ENCODE measurements around the gene HDAC1.
"Not testable (repeated sequence)": the region's sequence is repeated elsewhere in the genome, so short reads cannot be mapped to it uniquely, and the experiment has no call there.

The HDAC1 gene

GRCh38 chr1:32291708-32292538 lies at the start of gene HDAC1:
TSS of gene HDAC1 (plus strand) at chr1:32292083. CDS start at chr1:32292170, 87 bp downstream.
- peak; percentile 93 for DNase-seq (ENCODE audit: low read depth, low spot score)

DNA sequence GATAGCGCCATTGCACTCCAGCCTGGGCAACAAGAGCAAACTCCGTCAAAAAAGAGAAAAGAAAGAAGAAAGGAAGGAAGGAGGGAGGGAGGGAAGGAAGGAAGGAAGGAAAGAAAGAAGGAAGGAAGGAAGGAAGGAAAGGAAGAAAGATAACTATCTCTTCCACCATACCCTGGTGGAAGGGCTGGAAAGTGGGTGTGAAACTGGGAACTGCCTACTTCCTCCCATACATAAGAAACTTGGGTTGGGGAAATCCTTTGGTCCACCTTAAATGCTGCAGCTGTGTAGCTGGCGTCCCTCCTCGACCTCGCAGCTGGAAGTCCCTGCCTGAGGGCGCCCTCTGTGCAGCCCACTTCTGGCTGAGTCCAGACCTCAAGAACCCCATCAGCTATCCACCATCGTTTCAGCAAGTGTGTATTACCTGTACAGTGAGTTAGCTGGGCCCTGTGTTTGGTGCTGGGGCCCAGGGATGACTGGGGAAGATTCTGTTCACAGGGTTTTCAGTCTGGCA lies 49.5 kb upstream of the HDAC1 start:
- no peak for DNase-seq (ENCODE audit: low read depth, low spot score)

GRCh38 chr1:32246888-32247273 lies 45.0 kb upstream of the HDAC1 start, which contains the start of gene FAM167B:
TSS of gene FAM167B (plus strand) at chr1:32247222. CDS start at chr1:32247422, 200 bp downstream.
- DNase-seq (ENCODE audit: low read depth, low spot score): no peak

DNA sequence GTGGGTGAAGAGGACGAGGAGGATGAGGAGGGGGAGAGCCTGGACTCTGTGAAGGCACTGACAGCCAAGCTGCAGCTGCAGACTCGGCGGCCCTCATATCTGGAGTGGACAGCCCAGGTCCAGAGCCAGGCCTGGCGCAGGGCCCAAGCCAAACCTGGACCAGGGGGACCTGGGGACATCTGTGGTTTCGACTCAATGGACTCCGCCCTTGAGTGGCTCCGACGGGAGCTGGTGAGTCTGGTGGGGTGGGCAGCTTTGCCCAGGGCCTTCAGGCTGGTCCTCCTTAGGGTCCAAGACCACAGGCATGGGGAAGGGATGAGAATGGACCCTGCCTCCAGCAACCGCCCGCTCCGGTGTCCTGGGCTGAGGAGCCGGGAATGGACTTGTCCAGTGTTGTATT lies 44.4 kb upstream of the HDAC1 start:
- DNase-seq (ENCODE audit: low read depth, low spot score): no peak

GRCh38 chr1:32247983-32248889 lies 43.6 kb upstream of the HDAC1 start:
- peak; percentile 54 for DNase-seq (ENCODE audit: low read depth, low spot score)

DNA sequence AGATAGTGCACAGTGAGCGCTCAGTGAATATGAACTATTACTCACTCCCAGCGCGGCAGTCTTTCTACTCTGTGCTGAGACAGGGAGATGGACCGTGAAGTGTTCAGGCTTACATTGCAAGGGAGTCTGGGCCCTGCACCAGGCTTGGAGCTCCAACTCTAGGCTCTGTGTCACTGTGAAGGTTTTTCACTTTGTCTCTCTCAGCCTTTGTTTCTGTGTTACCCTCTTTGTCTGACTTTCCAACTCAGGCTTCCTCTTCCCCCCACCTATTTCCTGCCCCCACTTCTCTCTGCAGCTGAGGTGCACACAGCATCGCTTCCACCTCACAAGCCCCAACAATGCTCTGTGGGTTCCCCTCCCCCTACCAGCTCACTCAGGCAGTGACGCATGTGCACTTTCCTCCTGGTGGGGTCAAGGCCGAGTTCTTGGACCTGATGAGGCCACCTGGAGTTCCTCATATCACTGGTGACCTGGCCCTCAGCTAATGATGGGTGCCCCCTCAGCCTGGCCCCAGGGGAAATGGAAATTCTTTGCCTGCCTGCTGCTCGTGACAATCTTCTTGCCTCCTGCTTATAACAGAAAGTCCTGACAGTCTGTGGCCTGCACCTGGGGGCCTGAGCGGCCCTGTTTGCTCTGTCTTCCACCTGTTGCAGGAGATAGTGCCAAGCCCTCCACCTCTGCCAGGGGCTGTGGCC lies 41.9 kb upstream of the HDAC1 start:
- peak; percentile 66 for DNase-seq (ENCODE audit: low read depth, low spot score)

GRCh38 chr1:32250893-32251716 lies 40.8 kb upstream of the HDAC1 start, which contains the start of gene LCK:
TSS of gene LCK (plus strand) at chr1:32251265. CDS start at chr1:32274330, 23,065 bp downstream.
- DNase-seq (ENCODE audit: low read depth, low spot score): no peak

GRCh38 chr1:32255072-32256071 lies 36.5 kb upstream of the HDAC1 start:
- DNase-seq (ENCODE audit: low read depth, low spot score): no peak

DNA sequence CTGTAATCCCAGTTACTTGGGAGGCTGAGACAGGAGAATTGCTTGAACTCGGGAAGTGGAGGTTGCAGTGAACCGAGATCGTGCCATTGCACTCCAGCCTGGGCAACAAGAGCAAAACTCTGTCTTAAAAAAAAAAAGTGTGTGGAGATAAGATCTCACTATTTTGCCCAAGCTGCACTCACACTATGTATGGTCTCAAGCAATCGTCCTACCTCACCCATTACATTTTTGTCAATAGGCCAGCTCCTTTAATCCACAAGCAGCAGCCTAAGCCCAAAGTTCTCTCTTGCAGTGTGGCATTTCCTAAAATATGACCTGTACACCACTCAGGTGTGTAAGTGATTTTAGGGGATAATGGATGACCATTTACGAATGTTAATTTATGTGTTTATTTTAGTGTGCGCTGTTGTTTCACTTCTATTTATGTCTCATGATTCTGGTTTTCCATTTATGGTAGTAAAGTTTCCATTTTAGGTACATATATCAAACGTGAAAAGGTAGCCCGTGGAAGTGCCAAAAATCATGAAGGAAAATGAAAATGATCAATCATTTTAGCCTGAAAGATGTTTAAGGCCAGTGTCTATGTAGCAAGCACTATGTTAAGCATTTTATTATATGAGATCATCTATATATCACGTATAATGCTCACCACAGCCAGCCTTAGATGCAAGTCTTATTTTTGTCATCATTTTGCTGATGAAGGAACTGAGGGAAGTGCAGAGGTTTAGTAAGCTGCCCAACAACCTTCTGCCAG lies 35.2 kb upstream of the HDAC1 start:
- DNase-seq (ENCODE audit: low read depth, low spot score): no peak

DNA sequence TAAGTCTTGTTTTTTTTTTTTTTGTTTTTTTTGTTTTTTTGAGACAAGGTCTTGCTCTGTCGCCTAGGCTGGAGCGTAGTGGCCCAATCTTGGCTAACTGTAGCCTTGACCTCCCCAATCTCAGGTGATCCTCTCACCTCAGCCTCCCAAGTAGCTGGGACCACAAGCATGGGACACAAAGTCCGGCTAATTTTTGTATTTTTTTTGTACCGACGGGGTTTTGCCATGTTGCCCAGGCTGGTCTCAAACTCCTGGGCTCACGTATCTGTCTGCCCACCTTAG lies 34.7 kb upstream of the HDAC1 start:
- no peak for DNase-seq (ENCODE audit: low read depth, low spot score)

DNA sequence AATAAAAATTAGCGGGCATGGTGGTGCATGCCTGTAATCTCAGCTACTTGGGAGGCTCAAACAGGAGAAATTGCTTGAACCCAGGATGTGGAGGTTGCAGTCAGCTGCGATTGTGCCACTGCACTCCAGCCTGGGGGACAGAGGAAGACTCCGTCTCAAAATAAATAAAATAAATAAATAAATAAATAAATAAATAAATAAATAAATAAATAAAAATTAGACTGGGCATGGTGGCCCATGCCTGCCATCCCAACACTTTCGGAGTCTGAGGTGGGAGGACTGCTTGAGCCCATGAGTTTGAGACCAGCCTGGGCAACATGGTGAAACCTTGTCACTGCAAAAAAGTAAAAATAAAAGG lies 28.7 kb upstream of the HDAC1 start:
- not testable (repeated sequence) for DNase-seq (ENCODE audit: low read depth, low spot score)

DNA sequence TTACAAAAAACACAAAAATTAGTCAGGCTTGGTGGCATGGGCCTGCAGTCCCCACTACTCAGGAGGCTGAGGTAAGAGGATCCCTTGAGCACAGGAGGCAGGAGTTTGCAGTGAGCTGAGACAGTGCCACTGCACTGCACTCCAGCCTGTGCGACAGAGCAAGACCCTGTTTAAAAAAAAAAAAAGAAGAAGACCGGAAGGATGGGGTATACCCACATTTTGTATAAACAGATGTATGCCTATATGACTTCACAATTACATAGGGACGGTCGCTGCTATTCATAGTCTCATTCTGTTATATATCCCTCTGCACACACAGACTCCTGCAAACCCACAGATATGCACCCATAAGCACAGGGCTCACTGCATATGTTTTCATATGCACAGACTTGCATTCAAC lies 28.1 kb upstream of the HDAC1 start:
- no peak for DNase-seq (ENCODE audit: low read depth, low spot score)

- DNase-seq (ENCODE audit: low read depth, low spot score): no peak
Observed at GRCh38 chr1:32265846-32266245, 26.0 kb upstream of the HDAC1 start.

DNA sequence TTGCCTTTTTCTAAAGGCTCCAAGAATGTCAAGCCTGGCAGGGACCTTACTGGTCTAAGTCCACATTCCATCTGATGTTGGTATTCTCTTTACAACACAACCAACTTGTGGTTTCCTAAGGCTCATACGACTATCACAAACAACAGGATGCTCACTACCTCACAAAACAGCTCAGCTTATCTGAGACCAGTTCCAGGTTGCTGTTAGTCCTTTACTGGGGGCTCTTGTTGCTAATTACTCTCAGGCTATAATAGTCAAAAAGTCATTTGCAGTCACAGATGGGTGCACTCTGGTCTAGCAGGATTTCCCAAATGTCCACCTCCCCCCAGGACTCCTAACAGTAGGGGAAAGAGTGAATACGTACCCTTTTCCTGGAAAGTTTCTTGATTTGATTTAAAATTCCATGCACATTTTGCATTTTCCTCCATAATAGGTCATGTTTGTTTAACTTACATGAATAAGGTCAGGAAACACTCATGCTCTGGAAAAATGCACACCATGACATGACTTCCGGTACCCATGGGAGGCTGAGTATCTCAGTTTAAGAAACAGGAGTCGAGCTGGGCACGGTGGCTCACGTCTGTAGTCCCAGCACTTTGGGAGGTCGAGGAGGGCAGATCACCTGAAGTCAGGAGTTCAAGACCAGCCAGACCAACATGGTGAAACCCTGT lies 24.8 kb upstream of the HDAC1 start:
- no peak for DNase-seq (ENCODE audit: low read depth, low spot score)

GRCh38 chr1:32269744-32270143 lies 22.1 kb upstream of the HDAC1 start:
- DNase-seq (ENCODE audit: low read depth, low spot score): no peak

DNA sequence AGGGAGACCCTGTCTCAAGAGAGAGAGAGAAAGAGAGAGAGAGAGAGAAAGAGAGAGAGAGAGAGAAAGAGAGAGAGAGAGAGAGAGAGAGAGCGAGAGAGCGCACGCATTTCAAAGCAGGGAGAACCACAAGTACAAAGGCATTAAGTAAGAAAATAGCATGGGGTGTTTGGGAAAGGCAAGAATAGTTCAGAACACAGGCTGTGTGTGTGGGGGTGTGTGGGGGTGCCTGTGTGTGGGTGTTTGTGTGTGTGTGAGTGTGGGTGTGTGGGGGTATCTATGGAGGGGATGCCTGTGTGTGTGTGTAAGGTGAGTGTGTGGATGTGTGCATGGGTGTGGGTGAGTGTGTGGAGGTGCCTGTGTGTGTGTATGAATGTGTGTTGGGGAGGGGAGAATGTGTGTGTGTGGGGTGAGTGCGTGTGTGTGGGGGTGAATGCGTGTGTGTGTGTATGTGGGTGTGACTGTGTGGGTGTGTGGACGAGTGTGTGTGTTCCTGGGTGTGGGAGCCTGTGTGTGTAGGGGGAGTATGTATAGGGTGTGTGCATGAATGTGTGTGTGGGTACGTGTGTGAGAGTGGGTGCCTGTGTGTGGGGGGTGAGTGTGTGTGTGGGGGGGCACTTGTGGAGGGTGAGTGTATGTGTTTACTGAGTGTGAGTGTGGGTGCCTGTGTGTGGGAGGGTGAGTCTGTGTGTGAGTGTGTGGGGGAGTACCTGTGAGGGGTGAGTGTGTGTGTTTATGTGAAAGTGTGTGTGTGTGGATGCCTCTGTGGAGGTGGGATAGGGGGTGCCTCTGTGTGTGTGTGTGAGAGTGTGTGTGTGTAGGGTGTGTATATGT lies 19.1 kb upstream of the HDAC1 start:
- no peak for DNase-seq (ENCODE audit: low read depth, low spot score)

DNA sequence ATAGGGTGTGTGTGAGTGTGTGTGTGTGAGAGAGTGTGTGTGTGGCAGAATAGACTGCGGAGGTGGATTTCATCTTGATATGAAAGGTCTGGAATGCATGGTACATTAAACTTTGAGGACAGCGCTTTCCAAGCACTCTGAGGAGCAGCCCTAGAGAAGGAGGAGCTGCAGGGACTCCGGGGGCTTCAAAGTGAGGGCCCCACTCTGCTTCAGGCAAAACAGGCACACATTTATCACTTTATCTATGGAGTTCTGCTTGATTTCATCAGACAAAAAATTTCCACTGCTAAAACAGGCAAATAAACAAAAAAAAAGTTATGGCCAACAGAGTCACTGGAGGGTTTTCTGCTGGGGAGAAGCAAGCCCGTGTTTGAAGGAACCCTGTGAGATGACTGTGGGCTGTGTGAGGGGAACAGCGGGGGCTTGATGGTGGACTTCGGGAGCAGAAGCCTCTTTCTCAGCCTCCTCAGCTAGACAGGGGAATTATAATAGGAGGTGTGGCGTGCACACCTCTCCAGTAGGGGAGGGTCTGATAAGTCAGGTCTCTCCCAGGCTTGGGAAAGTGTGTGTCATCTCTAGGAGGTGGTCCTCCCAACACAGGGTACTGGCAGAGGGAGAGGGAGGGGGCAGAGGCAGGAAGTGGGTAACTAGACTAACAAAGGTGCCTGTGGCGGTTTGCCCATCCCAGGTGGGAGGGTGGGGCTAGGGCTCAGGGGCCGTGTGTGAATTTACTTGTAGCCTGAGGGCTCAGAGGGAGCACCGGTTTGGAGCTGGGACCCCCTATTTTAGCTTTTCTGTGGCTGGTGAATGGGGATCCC lies 18.3 kb upstream of the HDAC1 start:
- DNase-seq (ENCODE audit: low read depth, low spot score): peak; percentile 58
